Measurements from ENCODE around the gene FAM83D. TPM values are rescaled to one million over a fixed set of nuclear protein-coding genes. Genes with fewer than 3 reads are reported as not detected.
"Not testable (repeated sequence)": the region's sequence is repeated elsewhere in the genome, so short reads cannot be mapped to it uniquely, and the experiment has no call there.

FAM83D gene
- total and polyA plus RNA-seq, 11 donors = 0.11 to 4.7 (median 0.66) TPM; not detected in 1

DNA sequence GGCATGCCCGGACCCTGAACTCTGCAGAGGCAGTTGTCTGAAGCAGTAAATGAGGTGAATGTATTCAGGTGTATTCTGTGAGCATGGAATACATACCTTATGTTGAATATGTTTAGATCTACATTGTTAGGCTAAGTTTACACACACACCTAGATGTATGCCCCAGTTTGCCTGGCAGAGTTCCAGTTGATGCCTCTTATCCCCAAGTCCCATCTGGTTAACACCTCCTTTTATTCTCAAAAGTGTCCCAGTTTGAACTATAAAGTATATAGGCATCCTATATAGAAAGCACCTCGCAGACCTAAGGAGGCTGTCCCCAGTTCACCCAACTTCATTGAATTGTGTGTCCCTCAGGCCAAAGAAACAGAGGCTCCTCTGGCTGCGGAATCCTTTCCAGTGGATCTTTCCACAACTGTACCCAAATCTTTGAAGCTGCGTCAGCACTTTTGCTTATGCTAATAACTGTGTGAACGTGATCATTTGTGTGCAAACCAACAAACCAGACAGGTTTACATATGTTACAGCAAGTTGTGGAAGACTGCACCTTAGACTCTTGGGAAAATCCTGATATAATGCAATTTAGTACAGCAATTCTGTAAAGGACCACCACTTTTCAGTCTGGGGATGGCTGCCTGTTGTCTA lies 31.1 kb downstream of the FAM83D start:
- no peak for TF ChIP-seq POLR2A (IDR thresholded peaks at IDR 0.05)
- TF ChIP-seq, protein P1, sequence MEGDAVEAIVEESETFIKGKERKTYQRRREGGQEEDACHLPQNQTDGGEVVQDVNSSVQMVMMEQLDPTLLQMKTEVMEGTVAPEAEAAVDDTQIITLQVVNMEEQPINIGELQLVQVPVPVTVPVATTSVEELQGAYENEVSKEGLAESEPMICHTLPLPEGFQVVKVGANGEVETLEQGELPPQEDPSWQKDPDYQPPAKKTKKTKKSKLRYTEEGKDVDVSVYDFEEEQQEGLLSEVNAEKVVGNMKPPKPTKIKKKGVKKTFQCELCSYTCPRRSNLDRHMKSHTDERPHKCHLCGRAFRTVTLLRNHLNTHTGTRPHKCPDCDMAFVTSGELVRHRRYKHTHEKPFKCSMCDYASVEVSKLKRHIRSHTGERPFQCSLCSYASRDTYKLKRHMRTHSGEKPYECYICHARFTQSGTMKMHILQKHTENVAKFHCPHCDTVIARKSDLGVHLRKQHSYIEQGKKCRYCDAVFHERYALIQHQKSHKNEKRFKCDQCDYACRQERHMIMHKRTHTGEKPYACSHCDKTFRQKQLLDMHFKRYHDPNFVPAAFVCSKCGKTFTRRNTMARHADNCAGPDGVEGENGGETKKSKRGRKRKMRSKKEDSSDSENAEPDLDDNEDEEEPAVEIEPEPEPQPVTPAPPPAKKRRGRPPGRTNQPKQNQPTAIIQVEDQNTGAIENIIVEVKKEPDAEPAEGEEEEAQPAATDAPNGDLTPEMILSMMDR (IDR thresholded peaks at IDR 0.05) = no peak
- Histone ChIP-seq H3K27ac (no peak overlapping the region), H3K27me3 (no peaks in the 10 kb centered on the region), H3K9me3 (no peaks in the 10 kb centered on the region), H3K4me1 (peaks cover 0 to 8% (median 5%) of the 10 kb centered on the region in 12 donors), H3K36me3 (peaks cover 0 to 5% (median 0%) of the 10 kb centered on the region in 9 donors), H3K4me3 (no peak overlapping the region)
- DNase-seq (no peak), ATAC-seq (no peak)
- intact Hi-C loops (cut with DNase I) = no loop called here
- WGBS, 4 donors = 94 to 96% (median 96%) methylated on average over 5 of the region's 5 CpGs

DNA sequence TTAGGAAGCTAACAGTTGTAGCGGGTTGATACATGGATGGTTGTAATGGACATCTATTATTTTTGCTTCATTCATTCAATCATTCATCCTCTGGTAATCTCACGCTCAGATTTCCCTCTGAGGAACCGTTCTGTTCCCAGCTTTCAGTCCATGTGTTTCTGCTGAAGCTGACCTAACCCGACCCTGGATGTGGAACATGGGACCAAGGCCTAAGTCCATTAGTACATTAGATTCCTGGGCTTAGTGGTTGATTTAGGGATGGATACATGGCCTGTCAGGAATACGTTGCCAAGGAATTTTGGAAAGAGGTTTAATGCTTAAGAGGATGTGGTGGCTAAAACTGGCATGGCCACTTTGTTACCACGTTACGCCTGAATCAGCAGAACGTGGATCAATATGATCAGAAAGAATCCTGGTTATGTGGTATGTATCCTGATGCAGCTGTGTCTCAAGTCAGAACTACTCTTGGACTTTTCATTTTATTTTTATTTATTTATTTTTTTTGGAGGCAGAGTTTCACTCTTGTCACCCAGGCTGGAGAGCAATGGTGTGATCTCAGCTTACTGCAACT lies 31.8 kb downstream of the FAM83D start:
- DNase-seq (no peak), ATAC-seq (no peak)
- Histone ChIP-seq H3K27ac (no peak overlapping the region), H3K9me3 (no peaks in the 10 kb centered on the region), H3K4me3 (no peak overlapping the region), H3K4me1 (peaks cover 0 to 13% (median 8%) of the 10 kb centered on the region in 12 donors), H3K36me3 (no peaks in the 10 kb centered on the region), H3K27me3 (no peaks in the 10 kb centered on the region)
- TF ChIP-seq POLR2A (IDR thresholded peaks at IDR 0.05) = no peak
- TF ChIP-seq, protein P1 (IDR thresholded peaks at IDR 0.05) = no peak
- intact Hi-C loops (cut with DNase I) = no loop called here
- 86 to 95% (median 92%) methylated on average over 8 of the region's 8 CpGs for WGBS, 4 donors

DNA sequence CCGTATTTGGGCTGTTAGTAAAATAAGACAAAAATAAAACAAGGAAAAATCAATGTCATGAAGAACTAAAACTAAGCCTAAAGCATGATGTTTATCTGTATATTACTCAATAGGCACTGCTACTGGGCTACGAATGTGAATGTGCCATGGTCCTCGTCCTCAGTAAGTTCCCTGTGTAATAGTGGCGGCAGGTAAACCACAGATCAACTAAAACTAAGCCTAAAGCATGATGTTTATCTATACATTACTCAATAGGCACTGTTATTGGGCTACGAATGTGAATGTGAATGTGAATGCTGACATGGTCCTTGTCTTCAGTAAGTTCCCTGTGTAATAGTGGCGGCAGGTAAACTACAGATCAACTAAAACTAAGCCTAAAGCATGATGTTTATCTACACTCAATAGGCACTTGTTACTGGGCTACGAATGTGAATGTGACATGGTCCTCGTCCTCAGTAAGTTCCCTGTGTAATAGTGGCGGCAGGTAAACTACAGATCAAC lies 34.0 kb downstream of the FAM83D start:
- ATAC-seq, DNase-seq, H3K9me3 ChIP-seq, H3K27ac ChIP-seq, H3K27me3 ChIP-seq, H3K36me3 ChIP-seq, H3K4me3 ChIP-seq: not testable (repeated sequence)
- peaks cover 0 to 25% (median 15%) of the 10 kb centered on the region in 12 donors for H3K4me1 ChIP-seq
- intact Hi-C loops (cut with DNase I) = loop anchor here in 3 of 10 donors (5.0 kb wide), 1 partner anchor 33 kb away; the partner anchor contains the start of gene FAM83D (in 3 of the 3)
- WGBS, 4 donors = 89 to 96% (median 91%) methylated on average over 9 of the region's 9 CpGs

DNA sequence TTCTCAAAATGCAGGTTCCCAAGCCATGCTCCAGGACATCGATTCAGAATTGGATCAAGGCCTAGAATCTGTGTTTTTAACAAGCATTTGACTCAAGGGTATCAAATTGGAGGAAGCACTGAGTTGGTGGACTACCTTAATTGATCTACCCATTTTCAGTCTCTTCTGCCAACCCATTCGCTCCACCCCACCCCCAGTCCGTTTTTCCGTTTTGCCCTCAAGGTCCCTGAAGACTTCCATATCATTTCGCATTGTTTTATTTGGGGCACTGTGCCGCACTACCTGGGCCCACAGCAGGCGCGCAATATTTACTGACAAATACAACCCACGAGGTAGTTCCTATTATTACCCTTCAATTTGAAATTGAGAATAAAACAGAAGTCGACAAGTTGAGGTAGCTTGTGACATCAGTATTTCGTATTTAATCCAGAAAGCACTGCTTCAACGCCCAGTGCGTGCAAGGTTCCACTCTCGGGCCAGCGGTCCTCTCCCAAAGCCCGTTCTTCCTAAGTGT lies 35.4 kb downstream of the FAM83D start:
- TF ChIP-seq, protein P1 (IDR thresholded peaks at IDR 0.05) = no peak
- TF ChIP-seq POLR2A (IDR thresholded peaks at IDR 0.05) = no peak
- WGBS, 4 donors = 8 to 12% (median 11%) methylated on average over 12 to 16 of the region's 16 CpGs
- no peak for DNase-seq
- Histone ChIP-seq H3K4me3 (peak overlapping the region; percentile 76 to 100 (median 90)), H3K27ac (peak overlapping the region in 11 of 12 donors; percentile 44 to 97 (median 94)), H3K36me3 (peaks cover 0 to 9% (median 0%) of the 10 kb centered on the region in 9 donors), H3K9me3 (no peaks in the 10 kb centered on the region), H3K4me1 (peaks cover 0 to 25% (median 16%) of the 10 kb centered on the region in 12 donors), H3K27me3 (no peaks in the 10 kb centered on the region)
- no peak for ATAC-seq
- intact Hi-C loops (cut with DNase I) = loop anchor here in 5 of 10 donors (1.0 to 5.0 kb wide), 3 partner anchors 34 to 37 kb away; partner anchors contain the start of gene FAM83D (in 4 of the 5)

Measured in heart left ventricle (tissue), 16 donors.